H54 (cell line): ENCODE results near the gene MPV17L.
"Not testable (repeated sequence)": the region's sequence is repeated elsewhere in the genome, so short reads cannot be mapped to it uniquely, and the experiment has no call there.

Source experiments
- DNase-seq: peaks from one replicate; pipeline ENCODE4 v3.0.0; 2011; ENCODE audit warnings: low spot score, mixed read lengths; ENCODE audit not compliant: insufficient read length
- FAIRE-seq: peaks from 3 replicates; lab custom pipeline; 2011; peaks lifted over from hg19 to GRCh38; lab: Jason Lieb, UNC
- POLR2A ChIP-seq: IDR thresholded peaks from 2 replicates; pipeline ENCODE4 v1.6.1; 2011; ENCODE audit warnings: low read depth, mild to moderate bottlenecking, low read length

MPV17L gene

DNA sequence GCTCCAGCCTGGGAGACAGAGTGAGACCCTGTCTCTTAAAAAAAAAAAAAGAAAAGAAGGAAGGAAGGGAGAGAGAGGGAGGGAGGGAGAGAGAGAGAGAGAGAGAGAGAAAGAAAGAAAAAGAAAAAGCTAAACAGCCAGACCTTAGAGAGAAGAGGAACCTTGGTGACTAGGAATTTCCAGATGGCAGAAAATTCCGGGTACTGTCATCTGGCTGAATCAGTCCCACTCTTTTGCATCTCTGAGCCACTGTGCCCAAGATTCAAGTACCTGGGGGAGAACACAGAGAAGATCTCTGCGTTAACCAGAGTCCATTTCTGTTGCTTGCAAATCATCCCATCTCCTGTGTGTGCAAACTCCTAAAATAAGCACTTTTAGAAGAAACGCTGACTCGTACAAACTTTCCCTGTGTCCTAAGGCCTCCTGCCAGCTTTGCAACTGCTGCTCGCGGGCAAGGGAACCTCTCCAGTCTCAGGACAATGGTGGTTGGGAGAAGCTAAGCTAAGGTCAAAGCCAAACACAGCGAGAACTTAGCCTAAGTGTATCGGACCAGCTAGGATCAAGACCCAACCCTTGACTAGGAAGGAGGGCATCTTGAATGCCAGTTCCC, 56.8 kb downstream of the MPV17L start:
- DNase-seq (no peak), FAIRE-seq (no peak)
- no peak for TF ChIP-seq POLR2A

DNA sequence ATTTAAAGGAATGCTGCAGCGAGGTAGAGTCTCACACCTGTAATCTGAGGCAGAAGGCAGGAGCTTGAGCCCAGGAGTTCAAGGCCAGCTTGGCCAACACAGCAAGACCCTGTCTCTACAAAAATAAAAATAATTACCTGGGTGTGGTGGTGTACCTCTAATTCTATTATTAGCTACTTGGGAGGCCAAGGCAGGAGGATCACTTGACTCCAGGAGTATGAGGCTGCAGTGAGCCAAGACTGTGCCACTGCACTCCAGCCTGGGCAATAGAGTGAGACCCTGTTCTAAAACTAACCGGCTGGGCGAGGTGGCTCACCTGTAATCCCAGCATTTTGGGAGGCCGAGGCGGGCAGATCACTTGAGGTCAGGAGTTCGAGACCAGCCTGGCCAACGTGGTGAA, 57.7 kb downstream of the MPV17L start:
- not testable (repeated sequence) for FAIRE-seq, DNase-seq

DNA sequence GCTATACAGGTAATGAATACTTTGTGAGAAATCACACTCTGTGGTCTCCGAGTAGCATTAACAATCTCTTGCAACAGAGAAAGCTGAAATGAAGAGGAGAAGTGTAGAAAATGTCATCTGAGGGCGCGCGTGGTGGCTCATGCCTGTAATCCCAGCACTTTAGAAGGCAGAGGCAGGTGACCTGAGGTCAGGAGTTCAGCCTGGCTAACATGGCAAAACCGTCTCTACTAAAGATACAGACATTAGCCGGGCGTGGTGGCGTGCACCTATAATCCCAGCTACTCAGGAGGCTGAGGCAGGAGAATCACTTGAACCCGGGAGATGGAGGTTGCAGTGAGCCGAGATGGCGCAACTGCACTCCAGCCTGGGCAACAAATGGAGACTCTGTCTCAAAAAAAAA, 59.4 kb downstream of the MPV17L start:
- not testable (repeated sequence) for DNase-seq, FAIRE-seq

DNA sequence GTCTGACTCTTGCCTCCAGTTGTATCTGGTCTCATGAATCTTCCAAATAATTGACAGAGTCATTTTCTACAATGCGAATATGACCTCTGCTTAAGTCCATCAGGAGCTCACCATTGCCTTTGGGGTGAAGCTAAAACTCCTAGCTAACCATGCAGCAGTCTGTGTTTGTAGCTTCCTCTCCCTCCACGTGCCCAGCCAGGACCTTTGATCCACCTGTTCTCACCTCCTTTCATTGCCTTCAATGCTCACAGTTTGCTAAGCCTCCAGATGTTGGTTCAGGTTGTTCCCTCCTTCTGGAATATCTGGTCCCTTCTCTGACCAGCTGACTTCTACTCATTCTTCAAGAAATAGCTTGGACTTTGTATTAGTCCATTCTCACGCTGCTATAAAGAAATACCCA, 61.8 kb downstream of the MPV17L start:
- no peak for DNase-seq
- FAIRE-seq: no peak
- no peak for TF ChIP-seq POLR2A

DNA sequence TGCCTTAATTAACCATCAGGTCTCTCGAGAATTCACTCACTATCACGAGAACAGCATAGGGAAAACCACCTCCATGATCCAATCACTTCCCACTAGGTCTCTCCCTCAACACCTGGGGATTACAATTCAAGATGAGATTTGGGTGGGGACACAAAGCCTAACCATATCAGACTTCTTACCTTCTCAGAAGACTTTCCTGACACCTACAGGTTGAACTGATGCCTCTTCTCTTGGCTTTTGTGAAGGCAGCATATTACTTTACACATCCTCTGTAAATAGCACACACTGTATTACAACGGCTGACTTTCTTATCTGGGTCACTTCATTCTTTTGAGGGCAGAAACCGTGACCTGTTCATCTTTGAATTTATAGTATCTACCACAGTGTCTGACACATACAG, 62.4 kb downstream of the MPV17L start:
- FAIRE-seq (no peak), DNase-seq (no peak)
- TF ChIP-seq POLR2A: no peak

DNA sequence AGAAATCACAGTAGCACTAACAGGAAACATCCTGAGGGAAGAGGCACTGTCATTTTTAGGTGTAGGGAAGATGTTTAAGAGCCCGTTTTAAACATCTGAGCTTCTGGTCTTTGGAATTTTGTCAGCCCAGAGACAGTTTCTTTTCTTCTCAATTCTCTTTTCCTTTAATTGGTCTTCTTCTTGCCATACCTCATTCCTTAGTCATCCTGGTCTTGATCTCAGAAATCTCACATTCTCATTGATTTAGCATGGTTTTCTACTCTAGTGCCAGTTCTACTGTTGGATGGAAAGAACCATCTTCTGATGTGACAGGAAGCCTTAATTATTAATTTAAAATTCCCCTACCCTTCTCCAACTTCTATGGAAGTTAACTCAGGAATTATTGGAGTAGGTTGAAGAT, 64.2 kb downstream of the MPV17L start:
- FAIRE-seq: no peak
- no peak for TF ChIP-seq POLR2A
- no peak for DNase-seq

DNA sequence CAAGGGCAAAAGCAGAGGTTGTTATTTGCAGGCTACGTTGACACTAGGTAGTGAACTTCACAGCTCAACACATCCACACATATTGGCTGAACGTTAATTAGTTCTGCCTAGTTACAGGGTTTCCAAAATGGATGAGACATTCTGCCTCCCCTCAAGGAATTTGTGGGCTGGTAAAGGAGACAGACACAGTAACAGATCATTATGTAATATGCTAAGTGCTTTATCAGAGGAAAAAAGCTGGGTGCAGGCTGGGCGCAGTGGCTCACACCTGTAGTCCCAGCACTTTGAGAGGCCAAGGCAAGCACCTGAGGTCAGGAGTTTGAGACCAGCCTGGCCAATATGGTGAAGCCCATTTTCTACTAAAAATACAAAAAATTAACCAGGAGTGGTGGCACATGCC, 65.0 kb downstream of the MPV17L start:
- FAIRE-seq (no peak), DNase-seq (no peak)
- no peak for TF ChIP-seq POLR2A

DNA sequence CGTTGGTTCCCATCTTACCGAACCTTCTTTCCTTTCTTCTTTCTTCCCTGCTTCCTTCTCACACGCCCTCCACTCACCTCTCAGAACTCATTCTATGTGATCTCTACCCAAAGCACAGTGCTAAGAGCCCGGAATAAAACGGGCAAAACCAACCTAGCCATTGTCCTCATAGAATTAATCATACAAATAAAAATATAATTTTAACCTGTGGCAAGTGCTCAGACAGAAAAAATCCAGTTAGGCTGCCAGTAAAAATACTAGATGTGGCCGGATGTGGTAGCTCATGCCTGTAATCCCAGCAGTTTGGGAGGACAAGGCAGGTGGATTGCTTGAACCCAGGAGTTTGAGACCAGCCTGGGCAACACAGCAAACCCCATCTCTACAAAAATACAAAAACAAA, 65.8 kb downstream of the MPV17L start:
- DNase-seq: no peak
- no peak for TF ChIP-seq POLR2A
- FAIRE-seq: no peak
